Hepatocyte (in vitro differentiated cells): Measurements from ENCODE around the gene CIITA. TPM values are rescaled to one million over a fixed set of nuclear protein-coding genes. Genes with fewer than 3 reads are reported as not detected.

ENCODE experiments used
- DNase-seq: peaks from one replicate; pipeline ENCODE4 v3.0.0-alpha.2; 2016; ENCODE audit warnings: low spot score
- H2AFZ ChIP-seq: fragments of 200-600 bp; sonication (generic); 2 replicates; pipeline ENCODE4 v1.6.0; 2016; ENCODE audit warnings: antibody characterized with exemption, mild to moderate bottlenecking
- H3K27ac ChIP-seq: fragments of 200-600 bp; sonication (generic); 2 replicates; pipeline ENCODE4 v1.5.1; 2016; ENCODE audit warnings: mild to moderate bottlenecking
- H3K27me3 ChIP-seq: fragments of 200-600 bp; sonication (generic); 2 replicates; pipeline ENCODE4 v1.6.1; 2016
- H3K36me3 ChIP-seq: fragments of 200-600 bp; sonication (generic); replicated peaks from 2 replicates; pipeline ENCODE4 v1.5.1; 2016; ENCODE audit warnings: low read depth; ENCODE audit not compliant: insufficient read depth
- H3K4me1 ChIP-seq: fragments of 200-600 bp; sonication (generic); 2 replicates; pipeline ENCODE4 v1.5.1; 2016; ENCODE audit warnings: mild to moderate bottlenecking, moderate library complexity; ENCODE audit not compliant: insufficient read depth
- H3K4me2 ChIP-seq: fragments of 200-600 bp; sonication (generic); 2 replicates; pipeline ENCODE4 v1.6.0; 2016
- H3K4me3 ChIP-seq: fragments of 200-600 bp; sonication (generic); 2 replicates; pipeline ENCODE4 v1.5.1; 2016; ENCODE audit warnings: mild to moderate bottlenecking
- H3K79me2 ChIP-seq: fragments of 200-600 bp; sonication (generic); 2 replicates; pipeline ENCODE4 v1.6.0; 2017; ENCODE audit warnings: mild to moderate bottlenecking
- H3K9me2 ChIP-seq: fragments of 200-600 bp; sonication (generic); replicated peaks from 2 replicates; pipeline ENCODE4 v1.6.0; 2017; ENCODE audit warnings: mild to moderate bottlenecking; ENCODE audit not compliant: insufficient read depth
- H3K9me3 ChIP-seq: fragments of 200-600 bp; sonication (generic); 2 replicates; pipeline ENCODE4 v1.5.1; 2016; ENCODE audit warnings: low read depth, mild to moderate bottlenecking
- H4K20me1 ChIP-seq: fragments of 200-600 bp; sonication (generic); 2 replicates; pipeline ENCODE4 v1.6.0; 2016; ENCODE audit warnings: mild to moderate bottlenecking; ENCODE audit not compliant: insufficient read depth, poor library complexity, severe bottlenecking
- EZH2 ChIP-seq: fragments of 200-600 bp; sonication (generic); IDR thresholded peaks from 2 replicates; pipeline ENCODE4 v1.6.1; 2016; ENCODE audit warnings: antibody characterized with exemption, mild to moderate bottlenecking, borderline replicate concordance
- EZH2phosphoT487 ChIP-seq: fragments of 200-600 bp; sonication (generic); IDR thresholded peaks from one replicate; pipeline ENCODE4 v1.6.1; 2018; ENCODE audit warnings: antibody characterized with exemption, mild to moderate bottlenecking, low read depth, moderate library complexity; ENCODE audit not compliant: unreplicated experiment, severe bottlenecking
- WGBS: methylation state at CpG from one replicate; pipeline ENCODE4 v1.1.6; 2016; ENCODE audit warnings: low lambda C conversion rate; ENCODE audit errors: missing lambda C conversion rate; 5-methylcytosine and 5-hydroxymethylcytosine counted together
- polyA plus RNA-seq: library from polyadenylated mRNA; unstranded; fragments of >200 nt; fragmentation: Nextera tagmentation; extraction: Ambion mirVana; gene quantifications from 2 replicates; pipeline ENCODE4 v1.2.1, GENCODE V29; 2016
- total RNA-seq: library from RNA; depleted of rRNA; stranded (reverse); fragments of >200 nt; gene quantifications from 2 replicates; pipeline ENCODE4 v1.2.3, GENCODE V29; 2014
- TF ChIP-seq, protein P1 (sequence below): fragments of 200-600 bp; sonication (generic); IDR thresholded peaks from 2 replicates; pipeline ENCODE4 v1.5.1; 2016; ENCODE audit warnings: antibody characterized with exemption, mild to moderate bottlenecking; ENCODE audit not compliant: poor library complexity

CIITA gene
- total and polyA plus RNA-seq, 2 experiments from 2014 or later: 1.1 TPM; not detected in 1

DNA sequence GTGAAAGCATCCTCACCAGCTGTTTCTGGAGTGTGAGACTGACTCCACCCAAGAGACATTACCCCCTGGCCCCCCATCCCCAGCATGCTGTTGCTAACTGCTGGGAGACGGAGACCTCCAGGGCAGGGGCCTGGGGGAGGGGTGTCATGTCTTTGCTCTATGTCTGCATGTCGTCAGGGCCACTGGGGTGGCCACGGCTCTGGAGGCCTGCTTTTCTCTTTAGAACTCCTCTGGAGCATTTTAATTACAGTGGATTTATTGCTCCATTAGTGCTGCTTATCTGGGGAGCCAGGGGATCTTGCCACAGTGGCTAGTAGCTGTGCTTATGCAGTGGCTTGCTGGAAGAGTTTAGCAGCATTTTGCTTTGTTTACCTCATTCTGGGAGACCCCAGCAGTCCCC, 99.6 kb downstream of the CIITA start:
- no peaks in the 10 kb centered on the region for H3K27me3 ChIP-seq
- no peaks in the 10 kb centered on the region for H3K9me2 ChIP-seq
- WGBS: 35% methylated on average over 3 of the region's 3 CpGs
- no peaks in the 10 kb centered on the region for H3K36me3 ChIP-seq
- no peak overlapping the region for H3K4me2 ChIP-seq
- TF ChIP-seq EZH2phosphoT487 (no peak), EZH2 (no peak)
- H3K4me1 ChIP-seq: peaks cover 17% of the 10 kb centered on the region
- H4K20me1 ChIP-seq: no peaks in the 10 kb centered on the region
- no peak overlapping the region for H3K4me3 ChIP-seq
- no peak overlapping the region for H2AFZ ChIP-seq
- H3K79me2 ChIP-seq: no peaks in the 10 kb centered on the region
- DNase-seq: no peak
- no peaks in the 10 kb centered on the region for H3K9me3 ChIP-seq
- peak overlapping the region; percentile 2 for H3K27ac ChIP-seq

DNA sequence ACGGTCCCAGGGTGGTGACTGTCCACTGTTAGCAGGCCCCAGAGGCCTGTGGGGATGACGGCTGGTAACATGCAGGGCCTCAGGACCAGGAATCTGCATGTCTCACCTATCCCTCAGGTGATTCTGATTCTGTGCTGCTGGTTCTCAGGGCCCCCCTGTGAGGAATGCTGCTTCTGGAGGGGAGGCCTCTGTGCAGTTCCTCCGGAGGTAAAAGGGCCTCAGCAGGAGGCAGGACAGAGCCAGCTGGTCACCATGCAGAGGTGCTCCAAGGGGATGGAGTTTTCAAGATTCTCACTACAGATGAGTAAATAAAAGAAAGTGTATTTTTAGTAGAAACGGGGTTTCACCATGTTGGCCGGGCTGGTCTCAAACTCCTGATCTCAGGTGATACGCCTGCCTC, 101.1 kb downstream of the CIITA start:
- H3K9me2 ChIP-seq: no peaks in the 10 kb centered on the region
- H3K27me3 ChIP-seq: no peaks in the 10 kb centered on the region
- H3K36me3 ChIP-seq: no peaks in the 10 kb centered on the region
- H3K4me1 ChIP-seq: peaks cover 14% of the 10 kb centered on the region
- no peak overlapping the region for H3K4me2 ChIP-seq
- TF ChIP-seq EZH2phosphoT487: no peak
- TF ChIP-seq, protein P1, sequence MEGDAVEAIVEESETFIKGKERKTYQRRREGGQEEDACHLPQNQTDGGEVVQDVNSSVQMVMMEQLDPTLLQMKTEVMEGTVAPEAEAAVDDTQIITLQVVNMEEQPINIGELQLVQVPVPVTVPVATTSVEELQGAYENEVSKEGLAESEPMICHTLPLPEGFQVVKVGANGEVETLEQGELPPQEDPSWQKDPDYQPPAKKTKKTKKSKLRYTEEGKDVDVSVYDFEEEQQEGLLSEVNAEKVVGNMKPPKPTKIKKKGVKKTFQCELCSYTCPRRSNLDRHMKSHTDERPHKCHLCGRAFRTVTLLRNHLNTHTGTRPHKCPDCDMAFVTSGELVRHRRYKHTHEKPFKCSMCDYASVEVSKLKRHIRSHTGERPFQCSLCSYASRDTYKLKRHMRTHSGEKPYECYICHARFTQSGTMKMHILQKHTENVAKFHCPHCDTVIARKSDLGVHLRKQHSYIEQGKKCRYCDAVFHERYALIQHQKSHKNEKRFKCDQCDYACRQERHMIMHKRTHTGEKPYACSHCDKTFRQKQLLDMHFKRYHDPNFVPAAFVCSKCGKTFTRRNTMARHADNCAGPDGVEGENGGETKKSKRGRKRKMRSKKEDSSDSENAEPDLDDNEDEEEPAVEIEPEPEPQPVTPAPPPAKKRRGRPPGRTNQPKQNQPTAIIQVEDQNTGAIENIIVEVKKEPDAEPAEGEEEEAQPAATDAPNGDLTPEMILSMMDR: no peak
- no peak for TF ChIP-seq EZH2
- no peak overlapping the region for H3K4me3 ChIP-seq
- H3K79me2 ChIP-seq: no peaks in the 10 kb centered on the region
- H3K9me3 ChIP-seq: no peaks in the 10 kb centered on the region
- H3K27ac ChIP-seq: peak overlapping the region; percentile 71
- 79% methylated on average over 6 of the region's 6 CpGs for WGBS
- DNase-seq: no peak
- H2AFZ ChIP-seq: no peak overlapping the region
- no peaks in the 10 kb centered on the region for H4K20me1 ChIP-seq

DNA sequence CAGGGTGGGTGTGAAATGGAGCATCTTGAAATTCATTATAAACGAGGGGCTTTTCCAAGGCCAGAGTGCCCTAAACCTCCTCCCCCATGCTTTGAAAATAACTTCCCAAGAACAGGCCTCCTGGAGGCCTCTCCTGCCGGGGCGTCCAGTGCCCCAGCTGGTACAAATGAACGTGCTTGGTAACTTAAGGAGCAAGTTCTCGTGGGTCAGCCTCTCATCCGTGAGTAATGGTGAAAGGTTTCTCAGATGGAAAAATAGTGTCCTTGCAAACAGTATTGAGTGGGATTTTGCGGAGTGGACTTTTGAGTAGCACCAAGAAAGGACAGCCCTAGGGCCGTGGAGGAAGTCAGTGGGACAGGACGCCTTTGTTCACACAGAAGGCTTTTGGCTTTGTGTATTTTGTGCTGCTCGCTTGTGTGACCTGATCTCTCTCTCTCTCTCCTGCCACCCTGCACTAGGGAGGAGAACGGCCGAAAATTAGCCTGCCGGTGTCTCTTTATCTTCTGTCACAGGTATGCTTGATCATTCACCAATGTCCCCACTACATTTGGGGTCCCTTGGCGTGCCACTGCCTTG, 102.0 kb downstream of the CIITA start:
- 78% methylated on average over 14 of the region's 14 CpGs for WGBS
- no peak overlapping the region for H3K4me2 ChIP-seq
- H3K9me2 ChIP-seq: no peaks in the 10 kb centered on the region
- no peaks in the 10 kb centered on the region for H3K79me2 ChIP-seq
- TF ChIP-seq EZH2: no peak
- TF ChIP-seq EZH2phosphoT487: no peak
- TF ChIP-seq, protein P1: no peak
- H3K36me3 ChIP-seq: no peaks in the 10 kb centered on the region
- no peak overlapping the region for H3K4me3 ChIP-seq
- H3K9me3 ChIP-seq: no peaks in the 10 kb centered on the region
- no peak overlapping the region for H2AFZ ChIP-seq
- no peaks in the 10 kb centered on the region for H3K27me3 ChIP-seq
- H4K20me1 ChIP-seq: no peaks in the 10 kb centered on the region
- peaks cover 14% of the 10 kb centered on the region for H3K4me1 ChIP-seq
- DNase-seq: no peak
- H3K27ac ChIP-seq: peak overlapping the region; percentile 71

DNA sequence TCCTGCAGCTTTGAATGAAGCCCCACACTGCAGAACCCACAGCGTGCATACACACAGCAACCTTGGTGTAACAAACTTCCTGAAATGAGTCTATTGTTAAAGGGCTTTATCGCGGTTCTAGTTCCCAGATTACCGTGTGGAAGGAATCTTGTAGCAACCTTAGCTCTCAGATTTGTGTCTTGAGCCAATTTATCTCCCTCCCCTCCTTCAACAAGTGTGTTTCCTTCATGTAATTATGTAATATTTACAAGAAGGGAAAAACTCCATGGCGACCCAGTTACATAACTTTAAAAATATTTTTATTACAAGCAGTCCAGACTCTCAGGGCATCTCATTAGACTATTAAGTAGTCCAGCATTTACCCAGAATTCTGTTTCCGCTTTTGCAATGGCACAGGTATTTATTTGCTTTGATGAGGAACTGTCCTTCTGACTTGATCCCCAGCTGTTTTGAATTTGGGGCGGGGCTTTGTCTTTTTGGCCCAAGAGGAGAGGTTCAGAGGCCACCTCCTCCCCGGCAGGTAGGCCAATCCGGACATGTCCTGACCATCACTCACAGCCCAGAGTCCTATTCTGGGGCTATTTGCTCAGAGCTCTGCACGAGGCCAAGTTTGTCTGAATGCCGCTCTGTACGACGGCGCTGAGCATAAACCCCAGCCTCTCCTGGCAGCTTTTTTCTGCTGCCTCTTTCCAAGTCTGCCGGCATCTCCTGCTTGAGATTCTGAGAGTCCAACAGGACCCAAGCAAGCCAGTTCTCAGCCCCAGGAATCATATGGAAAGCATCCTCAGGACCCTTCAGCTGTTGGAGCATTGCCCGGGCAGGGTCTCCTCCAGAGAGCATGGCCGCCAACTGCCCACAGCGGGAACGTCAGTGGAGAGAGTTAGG, 103.0 kb downstream of the CIITA start:
- Histone ChIP-seq H2AFZ (no peak overlapping the region), H3K27me3 (no peaks in the 10 kb centered on the region), H3K79me2 (no peaks in the 10 kb centered on the region), H3K4me1 (peaks cover 14% of the 10 kb centered on the region), H3K9me3 (no peaks in the 10 kb centered on the region), H3K27ac (peak overlapping the region; percentile 79), H3K9me2 (no peaks in the 10 kb centered on the region), H3K4me3 (no peak overlapping the region), H3K4me2 (no peak overlapping the region), H4K20me1 (no peaks in the 10 kb centered on the region), H3K36me3 (no peaks in the 10 kb centered on the region)
- WGBS: 72% methylated on average over 19 of the region's 19 CpGs
- peak; percentile 33 for DNase-seq
- TF ChIP-seq, protein P1: no peak
- no peak for TF ChIP-seq EZH2phosphoT487
- TF ChIP-seq EZH2: no peak
